MCF 10A (cell line): ENCODE data around the gene HIVEP1. TPM values are rescaled to one million over a fixed set of nuclear protein-coding genes. Genes with fewer than 3 reads are reported as not detected.

ENCODE experiments used
- BruUV-seq: library from RNA; stranded (reverse); fragments of 400-500 nt; replicated peaks from 2 replicates; lab custom pipeline; 2021; lab: Mats Ljungman, UMichigan
- CTCF ChIA-PET: fragments of 300-600 bp; sonication (Branson Sonifier 250); formaldehyde crosslinking; extraction: SDS; loops from one replicate; lab custom pipeline; 2021; ENCODE audit warnings: antibody characterized with exemption, inconsistent platforms; lab: Yijun Ruan, JAX
- POLR2A ChIA-PET: fragments of 300-600, 350-650 bp; sonication (Branson Sonifier 250); formaldehyde crosslinking; extraction: SDS; loops from one replicate; lab custom pipeline; 2020; ENCODE audit warnings: antibody characterized with exemption, inconsistent platforms; lab: Yijun Ruan, JAX
- DNase-seq: peaks from one replicate; pipeline ENCODE4 v3.0.0-alpha.2; 2018; ENCODE audit not compliant: unreplicated experiment
- H3K27ac Mint-ChIP-seq: one replicate; pipeline ENCODE4 v1.8.0; 2022; ENCODE audit warnings: mild to moderate bottlenecking, low read depth, mixed read lengths; ENCODE audit not compliant: unreplicated experiment
- H3K27me3 Mint-ChIP-seq: one replicate; pipeline ENCODE4 v1.8.0; 2022; ENCODE audit warnings: mixed read lengths; ENCODE audit not compliant: insufficient read depth, unreplicated experiment
- H3K36me3 Mint-ChIP-seq: one replicate; pipeline ENCODE4 v1.8.0; 2022; ENCODE audit warnings: mild to moderate bottlenecking, moderate library complexity, mixed read lengths; ENCODE audit not compliant: insufficient read depth, unreplicated experiment
- H3K4me1 Mint-ChIP-seq: one replicate; pipeline ENCODE4 v1.8.0; 2022; ENCODE audit warnings: mixed read lengths; ENCODE audit not compliant: insufficient read depth, unreplicated experiment
- H3K4me3 Mint-ChIP-seq: one replicate; pipeline ENCODE4 v1.8.0; 2022; ENCODE audit warnings: mild to moderate bottlenecking, moderate library complexity, mixed read lengths; ENCODE audit not compliant: unreplicated experiment
- H3K9me3 Mint-ChIP-seq: one replicate; pipeline ENCODE4 v1.8.0; 2022; ENCODE audit warnings: mixed read lengths; ENCODE audit not compliant: unreplicated experiment
- intact Hi-C: fragments of 100-400 bp; cut with micrococcal nuclease; formaldehyde crosslinking; loops from 2 replicates; pipeline ENCODE4 v1.14.1; 2022
- total RNA-seq: library from RNA; stranded (reverse); gene quantifications from 2 replicates; pipeline ENCODE4 v1.2.3, GENCODE V29; 2022
- TF ChIP-seq, protein P1 (sequence below): fragments of 200-600 bp; IDR thresholded peaks from one replicate; pipeline ENCODE4 v1.8.0; 2022; ENCODE audit warnings: antibody characterized with exemption, mild to moderate bottlenecking; ENCODE audit not compliant: unreplicated experiment

HIVEP1 gene
- total RNA-seq, 1 experiment from 2014 or later: 19.1 TPM

DNA sequence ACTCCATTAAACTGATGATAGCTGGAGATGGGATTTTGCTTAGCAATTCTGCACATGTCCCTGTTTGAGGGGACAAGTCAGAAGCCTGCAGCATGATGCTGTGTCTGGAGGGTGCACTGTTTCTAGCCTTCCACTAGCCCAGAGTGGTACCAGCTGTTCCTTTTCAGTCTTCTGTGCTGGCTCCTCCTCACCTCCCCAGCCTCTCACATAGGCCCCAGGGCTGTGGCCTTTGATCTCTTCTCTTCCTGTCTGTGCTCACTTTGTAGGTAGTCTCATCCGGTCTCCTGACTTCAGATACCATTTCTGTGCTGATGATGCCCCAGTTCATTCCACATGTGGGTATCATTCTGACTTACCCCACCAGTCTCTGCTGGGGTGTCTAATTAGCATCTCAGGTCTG lies 126.3 kb downstream of the HIVEP1 start:
- peaks cover 4% of the 10 kb centered on the region for H3K9me3 Mint-ChIP-seq
- TF ChIP-seq, protein P1, sequence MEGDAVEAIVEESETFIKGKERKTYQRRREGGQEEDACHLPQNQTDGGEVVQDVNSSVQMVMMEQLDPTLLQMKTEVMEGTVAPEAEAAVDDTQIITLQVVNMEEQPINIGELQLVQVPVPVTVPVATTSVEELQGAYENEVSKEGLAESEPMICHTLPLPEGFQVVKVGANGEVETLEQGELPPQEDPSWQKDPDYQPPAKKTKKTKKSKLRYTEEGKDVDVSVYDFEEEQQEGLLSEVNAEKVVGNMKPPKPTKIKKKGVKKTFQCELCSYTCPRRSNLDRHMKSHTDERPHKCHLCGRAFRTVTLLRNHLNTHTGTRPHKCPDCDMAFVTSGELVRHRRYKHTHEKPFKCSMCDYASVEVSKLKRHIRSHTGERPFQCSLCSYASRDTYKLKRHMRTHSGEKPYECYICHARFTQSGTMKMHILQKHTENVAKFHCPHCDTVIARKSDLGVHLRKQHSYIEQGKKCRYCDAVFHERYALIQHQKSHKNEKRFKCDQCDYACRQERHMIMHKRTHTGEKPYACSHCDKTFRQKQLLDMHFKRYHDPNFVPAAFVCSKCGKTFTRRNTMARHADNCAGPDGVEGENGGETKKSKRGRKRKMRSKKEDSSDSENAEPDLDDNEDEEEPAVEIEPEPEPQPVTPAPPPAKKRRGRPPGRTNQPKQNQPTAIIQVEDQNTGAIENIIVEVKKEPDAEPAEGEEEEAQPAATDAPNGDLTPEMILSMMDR: no peak
- CTCF ChIA-PET: interaction anchor here (0.5 kb wide), 1 partner anchor 51 kb away, joined by 3 read pairs; no protein-coding TSS in a partner anchor
- peaks cover 16% of the 10 kb centered on the region for H3K4me1 Mint-ChIP-seq
- intact Hi-C loops: no loop called here
- no TSS peak for BruUV-seq
- DNase-seq: no peak
- H3K27me3 Mint-ChIP-seq: no peaks in the 10 kb centered on the region
- no peak overlapping the region for H3K4me3 Mint-ChIP-seq
- H3K27ac Mint-ChIP-seq: no peak overlapping the region
- POLR2A ChIA-PET: interaction anchor here (0.6 kb wide), 1 partner anchor 353 kb away, joined by 3 read pairs; no protein-coding TSS in a partner anchor
- H3K36me3 Mint-ChIP-seq: no peaks in the 10 kb centered on the region

DNA sequence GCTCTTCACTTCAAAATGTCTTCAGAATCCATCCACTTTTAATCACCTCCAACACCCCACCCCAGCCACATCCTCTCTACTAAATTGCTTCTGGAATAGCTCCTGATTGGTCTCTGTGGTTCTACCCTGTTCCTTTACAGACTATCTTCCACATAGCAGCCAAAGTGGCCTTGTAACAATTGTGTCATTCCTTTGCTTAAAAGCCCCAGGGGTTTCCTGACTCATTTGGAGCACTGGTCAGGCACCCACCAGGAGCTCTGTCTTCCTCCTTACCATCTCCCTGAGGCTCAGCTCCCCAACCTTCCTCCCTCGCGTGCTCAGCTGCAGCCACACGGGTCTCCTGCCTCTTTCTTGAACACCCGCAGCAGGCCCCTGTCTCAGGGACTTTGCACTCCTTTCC lies 126.8 kb downstream of the HIVEP1 start:
- DNase-seq: no peak
- ChIA-PET POLR2A (interaction anchor here (0.6 kb wide), 1 partner anchor 354 kb away, joined by 3 read pairs; no protein-coding TSS in a partner anchor), CTCF (interaction anchor here (0.5 kb wide), 1 partner anchor 51 kb away, joined by 3 read pairs; no protein-coding TSS in a partner anchor)
- Mint-ChIP-seq H3K4me3 (no peak overlapping the region), H3K9me3 (peaks cover 4% of the 10 kb centered on the region), H3K27ac (no peak overlapping the region), H3K27me3 (no peaks in the 10 kb centered on the region), H3K4me1 (peaks cover 16% of the 10 kb centered on the region), H3K36me3 (no peaks in the 10 kb centered on the region)
- intact Hi-C loops: no loop called here
- TF ChIP-seq, protein P1: no peak
- no TSS peak for BruUV-seq

DNA sequence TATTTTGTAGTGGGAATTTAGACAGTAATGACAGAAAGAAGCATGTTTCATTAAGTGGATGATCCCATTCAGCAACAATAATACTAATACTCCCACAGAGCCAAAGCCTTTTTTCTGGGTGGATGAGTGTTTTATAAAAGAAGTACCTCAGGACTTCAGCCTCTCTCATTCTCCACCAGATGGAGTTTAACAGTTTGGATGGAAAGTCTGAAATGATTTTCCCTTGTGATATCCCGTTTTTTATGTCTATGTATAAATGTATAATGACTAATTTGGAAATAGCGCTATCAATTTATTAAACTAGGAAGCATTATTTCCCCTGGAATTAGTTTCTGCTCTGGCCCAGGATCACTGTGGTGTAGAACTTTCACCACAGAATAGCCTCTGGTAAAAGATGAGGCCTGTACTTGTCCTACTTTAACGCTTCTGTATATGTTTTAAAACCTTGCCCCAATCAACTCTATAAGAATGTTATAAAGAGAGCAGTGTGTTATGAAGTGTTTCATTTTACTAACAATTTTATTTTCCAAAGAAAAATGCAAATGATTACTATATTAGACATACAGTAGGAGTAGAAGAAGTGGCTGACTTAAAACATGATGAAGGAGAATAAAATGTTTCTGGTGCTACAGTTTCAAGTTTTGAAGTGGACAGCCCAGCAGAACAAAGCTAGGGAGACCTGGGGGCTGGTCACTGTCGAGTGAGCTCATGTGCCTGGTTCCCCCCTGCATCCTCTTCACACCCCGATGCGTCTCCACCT lies 135.6 kb downstream of the HIVEP1 start:
- Mint-ChIP-seq H3K27ac (peak overlapping the region; percentile 50), H3K9me3 (no peaks in the 10 kb centered on the region), H3K27me3 (no peaks in the 10 kb centered on the region), H3K36me3 (peaks cover 6% of the 10 kb centered on the region), H3K4me1 (peaks cover 17% of the 10 kb centered on the region), H3K4me3 (no peak overlapping the region)
- ChIA-PET CTCF (interaction anchor here (0.9 to 2.8 kb wide), 5 partner anchors 85 to 491 kb away, joined by 3 to 24 read pairs (median 4); partner anchors contain the start of gene EDN1), POLR2A (interaction anchor here (0.6 kb wide), 1 partner anchor 352 kb away, joined by 3 read pairs; no protein-coding TSS in a partner anchor)
- no TSS peak for BruUV-seq
- intact Hi-C loops: loop anchor here (2.0 to 5.0 kb wide), 2 partner anchors 493 to 560 kb away; no protein-coding TSS in a partner anchor
- no peak for DNase-seq
- TF ChIP-seq, protein P1: no peak

DNA sequence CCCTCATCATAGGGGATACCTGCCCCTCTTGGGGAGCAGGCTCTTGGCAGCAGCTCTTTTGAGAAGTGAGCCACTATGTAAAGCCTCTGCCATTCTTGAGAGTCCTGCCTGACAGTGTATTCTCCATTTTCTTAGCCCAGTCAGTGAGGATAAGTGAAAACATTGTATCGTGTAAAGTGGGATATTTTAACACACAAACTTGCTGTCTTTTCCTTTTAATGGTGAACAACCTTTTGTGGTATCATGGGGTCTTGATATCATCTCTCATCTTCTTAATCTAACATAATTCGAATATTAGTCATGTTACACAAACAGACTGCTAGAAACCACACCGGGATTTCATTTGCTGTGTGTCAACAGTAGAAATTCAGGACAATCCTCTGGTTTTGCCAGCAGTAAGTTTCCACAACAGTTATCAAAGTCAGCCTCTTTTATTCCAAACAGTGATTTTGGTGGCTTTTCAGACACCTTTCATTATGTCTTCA lies 136.2 kb downstream of the HIVEP1 start:
- Mint-ChIP-seq H3K27me3 (no peaks in the 10 kb centered on the region), H3K4me1 (peaks cover 17% of the 10 kb centered on the region), H3K36me3 (peaks cover 6% of the 10 kb centered on the region), H3K9me3 (no peaks in the 10 kb centered on the region), H3K27ac (peak overlapping the region; percentile 50), H3K4me3 (no peak overlapping the region)
- intact Hi-C loops: loop anchor here (5.0 kb wide), 1 partner anchor 561 kb away; no protein-coding TSS in a partner anchor
- POLR2A ChIA-PET: interaction anchor here (0.6 kb wide), 1 partner anchor 353 kb away, joined by 3 read pairs; no protein-coding TSS in a partner anchor
- BruUV-seq: no TSS peak
- CTCF ChIA-PET: interaction anchor here (0.9 to 2.8 kb wide), 4 partner anchors 85 to 492 kb away, joined by 3 to 24 read pairs (median 4); partner anchors contain the start of gene EDN1
- DNase-seq: peak; percentile 17
- TF ChIP-seq, protein P1: no peak
